WERI-Rb-1 (cell line): ENCODE data around the gene RPL36.

Experiments used
- DNase-seq: peaks from one replicate; pipeline ENCODE4 v3.0.0-alpha.2; 2020
- H3K27ac ChIP-seq: fragments of 250-450 bp; sonication (Bioruptor Pico); 2 replicates; pipeline ENCODE4 v1.5.1; 2020; ENCODE audit warnings: mild to moderate bottlenecking, moderate library complexity
- H3K27me3 ChIP-seq: fragments of 250-450 bp; sonication (Bioruptor Pico); 2 replicates; pipeline ENCODE4 v1.5.1; 2021; ENCODE audit warnings: mild to moderate bottlenecking, low read depth, moderate library complexity; ENCODE audit not compliant: insufficient read depth, severe bottlenecking
- H3K36me3 ChIP-seq: fragments of 250-450 bp; sonication (Bioruptor Pico); 2 replicates; pipeline ENCODE4 v1.5.1; 2020; ENCODE audit warnings: mild to moderate bottlenecking, moderate library complexity
- H3K4me3 ChIP-seq: 2 replicates; pipeline ENCODE4 v1.5.1; 2011; ENCODE audit warnings: low read depth, mild to moderate bottlenecking, control low read depth, low read length
- H3K9me3 ChIP-seq: fragments of 250-450 bp; sonication (Bioruptor Pico); 2 replicates; pipeline ENCODE4 v1.5.1; 2021; ENCODE audit warnings: mild to moderate bottlenecking, moderate library complexity; ENCODE audit not compliant: severe bottlenecking
- CTCF ChIP-seq: IDR thresholded peaks from 2 replicates; pipeline ENCODE4 v1.5.1; 2011; ENCODE audit warnings: low read depth, mild to moderate bottlenecking, control low read depth, inconsistent platforms, low read length

The RPL36 gene

GRCh38 chr19:5711713-5712161, 21.6 kb downstream of the RPL36 start:
- Histone ChIP-seq H3K27me3 (no peaks in the 10 kb centered on the region), H3K4me3 (no peak overlapping the region), H3K27ac (no peak overlapping the region), H3K36me3 (peaks cover 76% of the 10 kb centered on the region), H3K9me3 (no peaks in the 10 kb centered on the region)
- no peak for TF ChIP-seq CTCF
- no peak for DNase-seq

GRCh38 chr19:5713228-5713627, 23.1 kb downstream of the RPL36 start:
- TF ChIP-seq CTCF = no peak
- Histone ChIP-seq H3K27me3 (no peaks in the 10 kb centered on the region), H3K36me3 (peaks cover 77% of the 10 kb centered on the region), H3K4me3 (no peak overlapping the region), H3K9me3 (no peaks in the 10 kb centered on the region), H3K27ac (no peak overlapping the region)
- no peak for DNase-seq

- no peak for DNase-seq
- peaks cover 69% of the 10 kb centered on the region for H3K36me3 ChIP-seq
- H3K27ac ChIP-seq = no peak overlapping the region
- no peaks in the 10 kb centered on the region for H3K9me3 ChIP-seq
- no peak overlapping the region for H3K4me3 ChIP-seq
- H3K27me3 ChIP-seq = no peaks in the 10 kb centered on the region
- TF ChIP-seq CTCF = no peak
Observed at GRCh38 chr19:5714816-5715215, 24.7 kb downstream of the RPL36 start.

- Histone ChIP-seq H3K27me3 (no peaks in the 10 kb centered on the region), H3K9me3 (no peaks in the 10 kb centered on the region), H3K27ac (no peak overlapping the region), H3K4me3 (no peak overlapping the region), H3K36me3 (peaks cover 46% of the 10 kb centered on the region)
- no peak for TF ChIP-seq CTCF
- no peak for DNase-seq
Observed at GRCh38 chr19:5717215-5717935, 27.3 kb downstream of the RPL36 start.

GRCh38 chr19:5718037-5718578, 28.0 kb downstream of the RPL36 start:
- TF ChIP-seq CTCF = no peak
- Histone ChIP-seq H3K36me3 (peaks cover 40% of the 10 kb centered on the region), H3K27ac (no peak overlapping the region), H3K4me3 (peak overlapping the region; percentile 99; the same call in 1 of the 2 replicates), H3K9me3 (no peaks in the 10 kb centered on the region), H3K27me3 (no peaks in the 10 kb centered on the region)
- DNase-seq = no peak
